Stimulated activated CD4-positive, alpha-beta T cell treated with anti-CD3 and anti-CD28 coated beads, Interleukin-15, amount 100 ng/mL, for 48 hours (primary cell): ENCODE measurements around the gene DNASE1L1.

Experiments used
- DNase-seq, 2 donors: peaks; one replicate each; pipeline ENCODE4 v3.0.0-alpha.2; 2020; ENCODE audit warnings: low read depth in 2 of 2

Gene DNASE1L1

GRCh38 chrX:154367474-154368308 lies 41.4 kb downstream of the DNASE1L1 start:
- no peak for DNase-seq

DNA sequence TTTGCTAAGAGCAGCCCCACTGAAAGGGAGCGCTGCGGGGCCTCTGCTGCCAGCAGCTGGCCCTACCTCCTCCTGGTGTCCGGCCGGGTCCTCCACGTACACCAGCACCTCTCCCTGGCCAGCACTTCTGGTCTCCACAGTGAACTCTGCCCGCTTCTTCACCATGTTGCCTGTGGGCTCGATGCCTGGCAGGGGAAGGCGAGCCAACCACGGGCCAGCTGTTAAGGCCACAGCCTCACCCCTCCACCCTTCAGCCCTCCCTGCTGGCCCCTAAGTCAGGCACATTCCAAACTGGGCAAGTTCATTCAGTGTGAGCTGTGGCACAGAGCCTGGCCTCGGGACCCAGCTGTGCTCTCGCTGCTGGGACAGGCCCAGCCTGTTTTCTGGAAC lies 42.4 kb downstream of the DNASE1L1 start:
- no peak for DNase-seq

- DNase-seq: no peak
These were observed 42.9 kb downstream of the DNASE1L1 start for GRCh38 chrX:154365997-154366665.

GRCh38 chrX:154365052-154365600 lies 43.9 kb downstream of the DNASE1L1 start:
- no peak for DNase-seq

- no peak for DNase-seq
These were observed 45.2 kb downstream of the DNASE1L1 start for GRCh38 chrX:154363706-154364439.

GRCh38 chrX:154362085-154362742 lies 46.8 kb downstream of the DNASE1L1 start:
- no peak for DNase-seq

DNA sequence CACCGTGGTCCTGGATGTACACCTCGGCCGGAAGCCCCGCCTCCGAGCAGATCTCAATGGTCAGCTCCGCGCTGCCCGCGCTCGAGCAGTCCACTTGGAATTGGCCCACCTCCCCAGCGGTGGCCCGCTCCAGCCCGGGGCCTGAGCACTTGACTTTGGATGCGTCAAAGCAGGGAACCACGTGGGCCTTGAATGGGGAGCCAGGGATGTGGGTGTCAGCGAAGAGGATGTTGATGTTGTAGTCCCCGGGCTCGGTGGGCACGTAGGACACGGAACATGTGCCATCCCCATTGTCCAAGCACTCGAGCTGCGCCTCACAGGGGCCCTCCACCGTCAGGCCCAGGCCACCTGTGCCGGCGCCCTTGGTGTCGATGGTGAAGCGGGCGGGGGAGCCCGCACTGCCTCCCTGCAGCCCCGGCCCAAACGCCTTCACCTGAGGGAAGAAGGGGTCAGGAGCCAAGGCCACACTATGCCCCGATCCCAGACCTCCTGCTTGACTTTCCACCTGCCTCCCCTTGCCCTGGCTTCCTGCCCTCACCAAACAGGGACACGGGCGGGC lies 48.8 kb downstream of the DNASE1L1 start:
- no peak for DNase-seq

GRCh38 chrX:154359362-154360154 lies 49.5 kb downstream of the DNASE1L1 start:
- no peak for DNase-seq

DNA sequence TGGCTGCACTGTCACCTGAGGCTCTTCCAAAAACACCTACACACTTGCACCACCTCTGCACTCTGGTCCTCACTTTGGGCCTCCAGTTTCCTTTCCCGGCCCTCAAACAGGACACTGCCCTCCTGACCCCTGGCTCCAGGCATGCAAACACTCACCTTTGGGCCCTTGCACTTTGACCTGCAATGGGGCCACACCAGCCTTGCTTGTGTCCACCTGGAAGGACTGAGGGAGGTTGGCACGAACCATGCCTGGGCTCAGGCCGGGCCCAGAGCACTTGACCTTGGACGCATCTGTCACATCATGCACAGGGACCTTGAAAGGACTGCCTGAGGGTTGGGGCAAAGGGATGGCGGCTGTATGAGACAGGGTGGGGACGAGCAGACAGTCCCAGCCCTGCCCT lies 50.2 kb downstream of the DNASE1L1 start:
- no peak for DNase-seq

GRCh38 chrX:154358011-154358410 lies 51.0 kb downstream of the DNASE1L1 start:
- no peak for DNase-seq

DNA sequence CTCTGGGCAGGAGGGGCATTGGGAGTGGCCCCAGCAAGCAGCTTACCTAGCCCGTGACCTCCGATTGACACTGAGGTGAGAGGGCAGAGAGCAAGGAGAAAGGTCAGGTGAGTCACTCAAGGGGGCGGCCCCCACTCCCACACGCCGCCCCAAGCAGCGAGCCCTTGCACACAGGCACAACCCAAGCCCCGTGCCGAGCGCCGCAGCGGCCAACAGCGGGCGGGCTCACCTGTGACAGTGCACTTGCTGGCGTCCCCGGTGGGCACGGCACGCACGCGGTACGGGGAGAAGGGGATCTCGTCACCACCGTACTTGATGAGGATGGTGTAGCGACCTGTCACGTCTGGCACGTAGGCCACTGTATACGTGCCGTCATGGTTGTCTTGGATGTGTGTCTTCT lies 51.8 kb downstream of the DNASE1L1 start:
- DNase-seq: no peak

DNA sequence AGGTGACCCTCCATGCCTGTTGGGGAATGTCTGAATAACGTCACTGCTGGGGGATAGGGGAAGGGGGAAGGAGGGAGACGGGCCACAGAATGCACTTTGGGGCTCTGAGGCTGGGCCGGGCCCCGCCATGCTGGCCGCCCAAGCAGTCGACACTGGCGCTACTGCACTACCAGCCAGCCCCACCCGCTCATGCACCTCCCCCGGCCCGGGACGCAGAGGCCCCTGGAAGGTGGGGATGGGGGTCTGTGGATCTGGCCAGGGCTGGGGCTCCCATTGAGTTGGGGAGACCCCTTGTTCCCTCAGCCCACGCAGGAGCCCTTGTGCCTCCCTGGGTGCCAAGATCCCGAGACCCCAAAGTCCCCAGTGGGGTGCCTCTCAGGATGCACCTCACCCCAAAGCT lies 52.5 kb downstream of the DNASE1L1 start:
- DNase-seq: no peak

DNA sequence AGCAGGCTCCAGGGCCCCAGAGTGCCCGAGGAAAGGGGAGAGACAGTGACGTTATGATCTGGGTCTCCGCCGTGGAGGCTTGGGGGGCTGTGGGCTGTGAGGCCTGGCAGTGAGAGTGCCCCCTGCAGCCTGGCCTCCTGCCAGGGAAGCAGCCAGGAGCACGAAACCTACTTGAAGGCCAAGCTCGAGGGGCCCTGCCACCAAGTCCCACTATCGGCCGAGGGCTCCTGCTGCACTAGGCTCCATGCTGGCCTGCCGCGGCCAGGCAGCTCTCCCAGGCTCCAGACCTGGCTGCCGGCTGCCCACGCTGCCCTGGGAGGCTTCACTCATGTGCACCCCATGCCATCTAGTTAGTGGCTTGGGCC lies 53.3 kb downstream of the DNASE1L1 start:
- no peak for DNase-seq

- DNase-seq: no peak
These were observed 53.8 kb downstream of the DNASE1L1 start for GRCh38 chrX:154355094-154355775.

GRCh38 chrX:154354516-154354915 lies 54.5 kb downstream of the DNASE1L1 start:
- no peak for DNase-seq

GRCh38 chrX:154354013-154354412 lies 55.0 kb downstream of the DNASE1L1 start:
- DNase-seq: no peak

GRCh38 chrX:154353172-154353843 lies 55.7 kb downstream of the DNASE1L1 start:
- no peak for DNase-seq

GRCh38 chrX:154352466-154352865 lies 56.6 kb downstream of the DNASE1L1 start:
- no peak for DNase-seq

- DNase-seq: no peak
These were observed 57.0 kb downstream of the DNASE1L1 start for GRCh38 chrX:154352012-154352401.
